ES-I3 (cell line): Measurements from ENCODE around the gene TBC1D10B.
"Not testable (repeated sequence)": the region's sequence is repeated elsewhere in the genome, so short reads cannot be mapped to it uniquely, and the experiment has no call there.

ENCODE experiments used
- H3K36me3 ChIP-seq: 2 replicates; pipeline ENCODE4 v1.6.1; 2013; ENCODE audit warnings: mild to moderate bottlenecking, low read length, control low read depth, moderate library complexity; ENCODE audit not compliant: insufficient read depth
- H3K4me1 ChIP-seq: 2 replicates; pipeline ENCODE4 v1.6.1; 2013; ENCODE audit warnings: mild to moderate bottlenecking, control low read depth, low read length; ENCODE audit not compliant: insufficient read depth
- H3K9ac ChIP-seq: 2 replicates; pipeline ENCODE4 v1.6.1; 2013; ENCODE audit warnings: low read depth, mild to moderate bottlenecking, low read length, moderate library complexity
- H3K9me3 ChIP-seq: 2 replicates; pipeline ENCODE4 v1.6.1; 2013; ENCODE audit warnings: mild to moderate bottlenecking, low read length, moderate library complexity; ENCODE audit not compliant: control insufficient read depth, insufficient read depth

Gene TBC1D10B

GRCh38 chr16:30310937-30311336, 59.4 kb downstream of the TBC1D10B start:
- H3K9ac ChIP-seq, H3K36me3 ChIP-seq, H3K9me3 ChIP-seq, H3K4me1 ChIP-seq: not testable (repeated sequence)

- H3K36me3 ChIP-seq, H3K9ac ChIP-seq: not testable (repeated sequence)
Measured at GRCh38 chr16:30309255-30309654, 61.0 kb downstream of the TBC1D10B start.

More at GRCh38 chr16:30309255-30309654, 61.0 kb downstream of the TBC1D10B start:
- H3K9me3 ChIP-seq, H3K4me1 ChIP-seq: not testable (repeated sequence)
